T follicular helper cell (primary cell): ENCODE results near the gene HRAS.

Source experiments
- DNase-seq: peaks from one replicate; pipeline ENCODE4 v3.0.0-alpha.2; 2020; ENCODE audit warnings: low read depth

Gene HRAS

DNA sequence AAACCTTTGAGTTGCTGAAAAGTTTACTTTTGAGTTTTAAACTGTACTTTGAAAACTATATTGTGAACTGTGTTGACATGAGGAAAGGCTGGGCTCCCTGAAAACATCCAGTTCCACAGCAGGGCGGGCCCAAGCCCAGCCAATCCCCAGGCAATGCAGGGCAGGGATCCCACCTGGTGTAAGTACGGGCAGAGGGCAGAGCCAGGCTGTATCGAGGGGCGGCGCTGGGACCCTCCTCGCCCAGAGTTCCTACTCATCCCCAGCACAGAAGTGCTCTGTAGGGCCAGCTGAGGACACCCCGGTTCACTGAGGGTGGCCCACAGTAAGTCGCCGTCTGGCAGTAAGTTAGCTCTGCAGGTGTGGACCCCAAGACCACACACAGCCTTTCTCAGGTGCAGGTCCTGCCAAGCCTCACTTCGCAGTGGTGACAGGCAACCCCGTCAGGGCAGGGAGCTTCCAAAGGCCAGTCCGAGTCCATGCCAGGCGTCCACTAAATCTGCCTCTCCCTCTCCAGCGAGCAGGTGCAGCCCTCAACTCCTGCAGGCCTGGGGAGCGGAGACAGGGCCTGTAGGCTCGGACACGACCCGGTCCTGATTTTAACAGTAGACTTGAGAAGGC is 31.7 kb upstream of the HRAS start:
- no peak for DNase-seq

DNA sequence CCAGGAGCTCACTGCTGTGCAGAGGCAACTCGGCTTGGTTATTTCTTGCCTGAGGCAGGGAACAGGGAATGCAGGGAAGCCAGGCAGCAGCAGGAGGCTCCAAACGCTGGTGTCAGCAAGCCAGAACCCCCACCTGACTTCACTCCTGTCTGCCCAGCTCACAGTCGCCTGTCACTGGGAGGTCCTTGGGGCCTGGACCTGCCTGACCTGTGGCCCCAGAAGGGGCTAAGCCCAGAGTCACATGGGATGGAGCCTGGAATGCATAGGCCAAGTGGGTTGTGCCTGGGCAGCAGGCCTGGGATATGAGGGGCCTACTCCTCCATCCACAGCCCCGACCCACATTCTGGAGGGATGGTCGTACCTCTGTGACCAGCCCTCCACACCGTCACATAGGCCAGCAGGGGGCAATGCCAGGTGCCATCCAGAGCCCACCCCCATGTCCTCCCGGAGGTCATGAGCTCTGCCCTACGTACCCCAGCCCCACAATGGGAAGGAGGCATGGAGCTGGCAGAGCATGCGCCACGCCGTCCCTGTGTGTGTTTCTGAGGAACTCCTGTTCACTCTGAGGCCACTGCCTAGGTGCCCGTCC is 30.6 kb upstream of the HRAS start:
- no peak for DNase-seq

DNA sequence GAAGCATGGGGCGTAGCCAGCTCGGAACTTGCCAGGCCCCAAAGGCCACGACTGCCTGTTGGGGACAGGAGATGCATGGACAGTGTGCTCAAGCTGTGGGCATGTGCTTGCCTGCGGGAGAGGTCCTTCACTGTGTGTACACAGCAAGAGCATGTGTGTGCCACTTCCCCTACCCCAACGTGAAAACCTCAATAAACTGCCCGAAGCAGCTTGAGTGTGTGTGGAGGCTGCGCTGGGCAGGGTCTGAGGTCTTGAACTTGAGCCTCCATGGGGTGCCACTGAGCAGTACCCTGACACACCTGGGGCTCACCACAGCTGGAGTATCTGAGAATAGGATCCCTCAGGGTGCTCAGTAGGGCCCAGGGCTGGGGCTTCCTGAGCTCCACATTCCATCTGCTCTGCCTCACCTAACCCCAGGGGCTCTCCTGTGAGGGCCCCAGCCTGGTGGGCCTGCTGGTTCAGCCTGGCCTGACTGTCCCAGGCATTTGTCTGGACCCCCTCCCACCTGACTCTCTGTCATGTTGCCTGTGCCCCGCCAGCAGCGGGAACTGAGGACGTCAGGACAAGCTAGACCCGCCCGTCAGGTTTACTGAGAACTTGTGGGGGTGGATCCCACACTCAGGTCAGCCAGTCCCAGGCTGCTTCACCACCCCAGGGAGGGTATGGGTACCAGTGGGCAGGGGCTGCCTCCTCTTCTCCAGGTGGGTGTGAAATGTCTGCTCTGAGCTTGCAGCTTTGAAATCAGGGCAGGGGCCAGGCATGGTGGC is 28.6 kb upstream of the HRAS start:
- DNase-seq, result no peak

DNA sequence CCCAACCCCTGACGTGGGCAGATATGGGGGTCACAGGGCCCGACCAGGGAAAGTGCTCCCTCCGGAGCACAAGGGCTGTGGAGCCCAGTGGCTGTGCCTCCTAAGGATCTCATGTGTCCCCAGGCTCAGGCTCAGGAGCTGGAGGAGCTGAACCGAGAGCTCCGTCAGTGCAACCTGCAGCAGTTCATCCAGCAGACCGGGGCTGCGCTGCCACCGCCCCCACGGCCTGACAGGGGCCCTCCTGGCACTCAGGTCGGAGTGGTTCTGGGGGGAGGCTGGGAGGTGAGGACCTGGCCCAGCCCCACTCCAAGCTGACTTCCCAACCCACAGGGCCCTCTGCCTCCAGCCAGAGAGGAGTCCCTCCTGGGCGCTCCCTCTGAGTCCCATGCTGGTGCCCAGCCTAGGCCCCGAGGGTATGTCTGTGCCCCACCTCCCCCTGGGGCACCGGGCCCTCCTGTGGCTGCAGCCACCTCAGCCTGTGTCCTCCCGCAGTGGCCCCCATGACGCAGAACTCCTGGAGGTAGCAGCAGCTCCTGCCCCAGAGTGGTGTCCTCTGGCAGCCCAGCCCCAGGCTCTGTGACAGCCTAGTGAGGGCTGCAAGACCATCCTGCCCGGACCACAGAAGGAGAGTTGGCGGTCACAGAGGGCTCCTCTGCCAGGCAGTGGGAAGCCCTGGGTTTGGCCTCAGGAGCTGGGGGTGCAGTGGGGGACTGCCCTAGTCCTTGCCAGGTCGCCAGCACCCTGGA is 27.9 kb upstream of the HRAS start:
- DNase-seq, result no peak

DNA sequence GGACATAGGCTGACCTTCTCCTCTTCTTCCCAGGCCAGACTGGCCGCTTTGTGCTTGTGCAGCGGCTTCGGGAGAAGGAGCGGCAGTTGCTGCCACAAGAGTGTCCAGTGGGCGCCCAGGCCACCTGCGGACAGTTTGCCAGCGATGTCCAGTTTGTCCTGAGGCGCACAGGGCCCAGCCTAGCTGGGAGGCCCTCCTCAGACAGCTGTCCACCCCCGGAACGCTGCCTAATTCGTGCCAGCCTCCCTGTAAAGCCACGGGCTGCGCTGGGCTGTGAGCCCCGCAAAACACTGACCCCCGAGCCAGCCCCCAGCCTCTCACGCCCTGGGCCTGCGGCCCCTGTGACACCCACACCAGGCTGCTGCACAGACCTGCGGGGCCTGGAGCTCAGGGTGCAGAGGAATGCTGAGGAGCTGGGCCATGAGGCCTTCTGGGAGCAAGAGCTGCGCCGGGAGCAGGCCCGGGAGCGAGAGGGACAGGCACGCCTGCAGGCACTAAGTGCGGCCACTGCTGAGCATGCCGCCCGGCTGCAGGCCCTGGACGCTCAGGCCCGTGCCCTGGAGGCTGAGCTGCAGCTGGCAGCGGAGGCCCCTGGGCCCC is 26.8 kb upstream of the HRAS start:
- DNase-seq, result no peak

DNA sequence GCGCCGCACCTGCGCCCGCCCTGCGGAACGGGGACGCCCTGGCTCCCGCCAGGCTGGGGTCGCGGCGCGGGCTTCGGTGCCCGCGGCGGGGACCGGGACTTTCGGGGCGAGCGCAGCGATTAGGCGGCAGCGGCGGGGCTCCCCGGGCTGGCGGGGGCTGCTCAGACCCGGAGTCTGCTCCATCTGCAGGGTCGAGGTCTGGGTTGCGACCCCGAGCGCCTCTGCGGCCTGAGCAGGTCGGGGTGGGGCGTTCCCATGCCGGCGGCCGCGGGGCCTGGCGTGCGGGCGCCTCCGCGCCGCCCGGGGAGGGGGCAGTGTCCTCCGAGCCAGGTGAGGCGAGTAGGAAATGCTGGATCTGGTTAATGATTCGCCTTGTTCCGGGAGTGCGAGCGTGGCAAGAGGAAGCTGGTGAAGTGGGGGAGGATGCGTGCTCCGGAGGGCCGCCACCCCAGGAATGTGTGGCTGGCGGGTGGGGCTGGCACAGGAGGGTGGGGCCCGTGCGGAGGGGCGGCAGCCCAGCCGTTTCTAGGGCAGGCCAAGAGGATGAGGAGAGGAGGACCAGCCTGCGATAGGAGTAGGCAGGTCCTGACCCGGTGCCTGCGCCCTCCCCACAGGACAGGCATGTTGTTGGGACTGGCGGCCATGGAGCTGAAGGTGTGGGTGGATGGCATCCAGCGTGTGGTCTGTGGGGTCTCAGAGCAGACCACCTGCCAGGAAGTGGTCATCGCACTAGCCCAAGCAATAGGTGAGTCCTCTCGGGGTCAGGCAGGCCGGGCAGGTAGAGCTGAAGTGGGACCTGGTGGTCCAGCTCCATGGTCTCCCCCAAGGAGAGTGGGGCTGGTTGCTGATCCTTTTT is 26.0 kb upstream of the HRAS start:
- no peak for DNase-seq

DNA sequence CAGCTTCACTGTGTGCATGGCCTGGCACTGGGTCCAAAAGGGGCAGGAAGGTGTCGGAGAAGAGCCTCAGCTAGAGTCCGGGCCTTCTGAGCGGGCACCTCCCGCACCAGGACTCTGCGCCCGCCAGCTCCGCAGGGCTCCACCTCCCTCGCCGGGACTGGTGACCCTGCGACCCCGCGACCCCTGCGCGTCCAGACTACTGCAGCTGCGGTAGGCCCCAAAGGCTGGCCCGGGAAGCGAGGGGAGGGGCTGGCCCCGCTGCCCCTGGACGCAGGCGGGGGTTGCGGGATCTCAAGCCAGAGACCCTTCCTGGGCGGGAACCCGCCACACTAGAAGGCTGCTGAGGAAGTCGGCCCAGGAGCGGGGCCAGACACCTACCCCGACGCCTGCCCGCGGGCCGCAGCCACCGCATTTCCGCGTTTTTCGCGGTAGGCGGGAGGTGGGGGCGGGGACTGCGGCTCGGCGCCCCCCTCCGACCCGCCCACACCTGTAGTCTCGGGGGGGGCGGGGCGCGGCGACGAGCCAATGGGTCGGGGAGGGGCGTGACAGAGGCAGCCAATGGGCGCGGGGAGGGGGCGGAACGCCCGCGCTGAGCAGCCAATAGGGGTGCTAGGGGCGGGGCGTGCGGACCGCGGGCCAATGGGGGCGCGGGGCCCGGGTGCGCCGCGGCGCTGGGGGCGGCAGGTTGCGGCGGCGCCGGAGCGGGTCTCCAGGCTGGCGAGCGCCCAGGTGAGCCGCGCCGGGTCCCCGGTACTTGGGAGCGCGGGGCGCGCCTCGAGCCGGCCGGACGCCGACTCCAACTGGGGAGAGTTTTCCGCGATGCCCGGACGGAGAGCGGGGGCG is 25.1 kb upstream of the HRAS start, which contains the start of the genes LMNTD2 and RASSF7:
LMNTD2 (minus strand) TSS at position 434 of the 843 bp plus-strand sequence; CDS start at position 412, 22 bp downstream.
RASSF7 (plus strand) TSS at position 666 of the 843 bp plus-strand sequence. CDS start 799 bp downstream, outside the sequence.
- DNase-seq, result peak; percentile 92

DNA sequence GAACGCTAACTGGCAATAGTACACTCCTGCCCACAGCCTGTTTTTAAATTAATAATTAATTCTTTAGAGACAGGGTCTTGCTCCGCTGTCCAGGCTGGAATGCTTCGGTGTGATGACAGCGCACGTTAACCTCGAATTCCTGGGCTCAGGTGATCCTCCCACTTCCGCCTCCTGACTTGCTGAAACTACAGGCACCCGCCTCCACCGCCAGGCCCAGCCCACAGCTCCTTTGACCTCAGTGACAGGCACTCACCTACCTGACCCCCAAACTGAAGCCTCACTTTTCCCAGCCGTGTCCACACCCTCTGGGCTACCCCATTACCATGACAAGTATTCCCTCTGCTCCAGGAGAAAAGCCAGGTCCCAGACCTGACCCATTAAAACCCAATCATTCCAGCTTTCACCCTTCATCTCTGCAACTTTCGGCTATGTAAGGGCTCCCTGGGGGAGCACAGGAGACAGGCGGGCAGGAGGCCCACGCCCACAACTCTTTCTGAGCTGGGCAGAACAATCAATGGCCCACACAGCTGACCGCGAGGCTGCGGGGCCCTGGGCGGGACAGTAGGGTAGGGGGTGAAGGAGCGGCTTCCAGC is 24.4 kb upstream of the HRAS start:
- no peak for DNase-seq

DNA sequence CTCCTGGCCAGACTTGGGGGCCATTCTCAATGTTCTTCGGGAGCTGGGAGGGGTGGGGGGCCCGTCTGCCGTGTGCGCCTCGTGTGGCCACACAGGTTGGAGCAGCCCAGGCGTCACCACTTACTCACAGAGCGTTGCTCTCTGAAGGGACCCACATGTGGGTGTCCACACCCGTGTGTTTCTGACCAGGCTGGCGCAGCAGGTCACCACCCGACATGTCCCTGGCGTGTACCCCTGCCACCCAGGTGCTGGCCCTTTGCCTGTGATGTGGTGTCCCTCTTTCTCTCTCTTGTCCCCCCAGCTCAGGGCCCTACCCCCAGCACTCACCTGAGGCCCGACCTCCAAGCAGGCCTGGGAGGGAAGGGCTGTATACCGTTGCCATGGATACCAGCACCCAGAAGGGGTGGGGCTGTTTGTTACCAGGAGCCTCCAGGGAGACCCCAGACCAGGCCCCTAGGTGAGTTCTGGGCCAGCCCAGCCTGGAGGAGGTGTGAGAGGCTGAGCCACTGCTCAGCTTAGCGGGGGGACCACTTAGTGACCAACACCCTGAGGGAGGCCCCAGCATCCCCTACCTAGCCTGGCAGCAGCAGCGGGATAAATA is 23.7 kb upstream of the HRAS start:
- DNase-seq, result no peak

DNA sequence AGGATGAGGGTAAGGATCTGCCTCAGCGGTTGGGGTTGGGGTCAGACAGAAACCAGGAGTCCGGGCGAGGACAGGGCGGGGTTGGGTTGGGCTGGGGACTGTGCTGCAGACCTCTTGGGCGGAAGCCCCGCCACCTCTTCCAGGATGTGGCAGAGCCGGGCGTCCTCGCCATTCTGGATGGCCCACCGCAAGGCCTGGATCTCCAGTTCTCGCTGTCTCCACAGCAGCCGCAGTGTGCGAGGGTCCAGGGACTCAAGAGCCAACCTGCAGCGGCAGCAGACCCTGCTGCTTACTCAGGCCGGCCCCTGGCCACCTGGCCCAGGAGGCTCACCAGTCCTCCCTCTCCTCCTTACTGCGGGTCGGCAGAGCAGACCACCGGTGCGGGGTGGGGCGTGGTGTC is 23.1 kb upstream of the HRAS start:
- DNase-seq, result no peak

DNA sequence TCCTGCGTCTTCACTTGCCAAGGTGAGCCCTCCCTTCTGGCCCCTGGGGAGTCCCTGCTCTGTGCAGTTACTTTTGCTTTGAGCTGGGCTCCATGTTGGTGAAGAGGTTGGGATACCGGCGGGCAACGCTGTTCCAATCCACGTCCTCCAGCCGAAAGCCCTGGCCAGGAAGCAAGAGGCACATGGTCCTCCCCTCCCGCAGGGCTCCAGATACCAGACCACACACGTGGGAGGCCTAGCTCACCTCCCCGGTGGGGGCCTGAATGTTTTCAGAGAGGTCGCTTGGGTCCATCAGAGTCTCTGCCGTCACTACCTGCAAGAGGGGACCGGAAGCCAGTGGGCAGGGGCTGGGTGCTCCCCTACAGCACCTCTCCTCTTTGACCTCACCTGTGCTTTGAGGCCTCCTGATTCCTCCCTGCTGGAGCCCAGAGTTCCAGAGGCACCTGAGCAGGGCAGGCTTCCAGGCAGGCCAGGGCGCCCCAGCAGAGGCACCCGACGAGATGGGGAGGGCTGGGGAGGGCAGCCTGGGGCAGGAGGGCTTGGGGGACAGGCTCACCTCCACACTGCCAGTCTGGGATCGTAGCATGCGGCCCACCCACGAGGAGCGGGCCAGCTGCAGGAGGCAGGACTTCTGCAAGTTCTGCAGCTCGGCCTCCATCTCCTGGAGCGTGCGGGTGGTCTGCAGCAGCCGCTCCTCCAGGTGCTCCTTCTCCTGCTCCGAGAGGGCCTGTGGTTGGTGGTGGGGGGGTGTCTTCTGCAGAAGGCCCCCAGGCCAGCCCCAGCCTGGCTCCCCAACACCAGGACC is 22.2 kb upstream of the HRAS start:
- no peak for DNase-seq

DNA sequence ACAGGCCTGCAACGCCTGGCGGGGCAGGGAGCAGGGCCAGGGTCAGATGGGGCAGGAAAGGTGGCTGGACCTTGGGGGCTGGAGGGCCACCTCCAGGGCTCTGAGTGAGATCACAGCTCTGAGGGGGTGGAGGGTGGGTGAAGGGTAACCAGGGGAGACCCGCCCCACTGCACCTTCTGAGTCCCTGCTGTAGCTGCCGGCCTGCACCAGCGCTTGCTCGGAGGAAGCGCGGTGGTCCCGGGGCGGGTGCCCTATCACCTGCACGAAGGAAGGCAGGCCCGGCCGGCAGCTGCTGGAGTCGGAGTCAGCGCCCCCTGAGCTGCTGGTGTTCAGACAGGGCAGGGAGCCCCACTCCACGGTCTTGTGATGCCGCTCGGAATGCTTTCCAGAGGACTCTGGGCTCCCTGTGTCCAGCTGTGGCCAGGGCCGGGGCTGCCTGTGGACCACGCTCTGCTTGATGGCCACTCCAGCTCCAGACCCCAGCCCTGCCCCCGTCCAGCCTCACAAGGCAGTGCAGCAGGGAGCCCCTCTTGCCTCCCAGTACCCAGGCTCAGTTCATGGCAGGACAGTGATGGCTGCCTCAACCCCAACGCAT is 21.4 kb upstream of the HRAS start:
- DNase-seq, result no peak

DNA sequence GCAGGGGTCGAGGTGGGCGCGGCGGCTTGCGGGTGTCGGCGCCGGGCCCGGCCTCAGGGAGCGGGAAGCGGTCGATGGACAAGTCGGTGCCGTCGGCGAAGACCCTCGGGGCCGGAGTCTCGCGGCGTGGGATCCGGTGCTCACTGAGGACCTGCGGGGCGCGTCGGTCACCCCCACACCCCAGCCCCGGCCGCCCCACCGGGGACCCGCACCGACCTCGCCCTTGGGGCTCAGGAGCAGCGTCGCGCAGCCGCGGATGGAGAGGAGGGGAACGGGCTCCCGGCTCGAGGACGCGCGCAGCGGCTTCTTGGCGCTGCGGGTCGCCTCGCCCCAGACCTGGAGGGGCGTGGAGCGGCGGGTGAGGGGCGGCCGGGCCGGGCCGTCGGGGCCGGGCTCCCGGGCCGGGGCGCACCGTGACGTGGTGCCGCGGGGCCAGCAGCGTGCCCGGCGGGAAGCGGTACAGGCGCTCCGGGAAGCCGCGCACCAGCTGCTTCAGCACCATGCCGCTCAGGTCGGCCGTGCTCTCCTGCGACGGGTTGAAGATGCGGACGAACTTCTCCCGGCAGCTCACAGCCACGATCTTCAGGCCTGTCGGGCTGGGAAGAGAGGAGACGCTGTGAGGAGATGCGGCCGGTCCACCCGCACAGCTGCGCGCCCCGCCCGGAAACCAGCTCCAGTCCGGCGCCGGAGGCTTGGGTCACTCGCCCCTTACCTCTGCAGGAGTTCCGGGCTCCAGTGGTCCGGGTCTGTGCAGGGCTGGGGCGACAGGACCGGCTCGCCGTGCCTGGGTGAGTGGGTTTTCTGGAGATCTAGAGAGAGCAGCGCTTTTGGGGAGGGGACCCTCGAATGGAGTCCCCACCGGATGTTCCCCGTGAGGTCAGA is 20.6 kb upstream of the HRAS start:
- no peak for DNase-seq

DNA sequence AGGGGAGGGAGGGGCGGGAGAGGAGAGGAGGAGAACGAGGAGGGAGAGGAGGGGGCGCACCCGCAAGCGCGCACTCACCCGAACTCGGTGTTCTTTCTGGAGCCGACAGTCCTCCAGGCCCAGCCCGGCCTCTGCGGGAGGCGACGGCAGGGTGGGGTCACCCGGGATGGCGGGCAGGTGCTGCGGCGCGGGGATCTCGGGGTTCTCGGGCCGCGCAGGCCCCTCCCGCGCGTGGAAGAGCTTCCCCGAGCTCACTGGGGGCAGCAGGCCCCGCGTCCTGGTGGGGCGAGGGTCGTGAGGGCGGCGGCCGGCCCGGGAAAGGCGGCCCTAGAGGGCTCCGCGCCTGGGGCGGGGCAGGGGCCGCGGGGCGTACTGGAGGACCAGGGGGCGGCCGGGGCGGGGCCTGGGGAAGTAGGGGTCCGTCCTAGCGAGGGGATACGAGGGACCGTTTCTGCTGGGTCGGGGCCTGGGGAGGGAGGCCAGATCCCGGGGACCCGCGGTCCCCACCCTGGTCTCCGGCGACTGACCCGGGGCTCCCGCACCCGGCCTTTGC is 19.9 kb upstream of the HRAS start:
- no peak for DNase-seq

DNA sequence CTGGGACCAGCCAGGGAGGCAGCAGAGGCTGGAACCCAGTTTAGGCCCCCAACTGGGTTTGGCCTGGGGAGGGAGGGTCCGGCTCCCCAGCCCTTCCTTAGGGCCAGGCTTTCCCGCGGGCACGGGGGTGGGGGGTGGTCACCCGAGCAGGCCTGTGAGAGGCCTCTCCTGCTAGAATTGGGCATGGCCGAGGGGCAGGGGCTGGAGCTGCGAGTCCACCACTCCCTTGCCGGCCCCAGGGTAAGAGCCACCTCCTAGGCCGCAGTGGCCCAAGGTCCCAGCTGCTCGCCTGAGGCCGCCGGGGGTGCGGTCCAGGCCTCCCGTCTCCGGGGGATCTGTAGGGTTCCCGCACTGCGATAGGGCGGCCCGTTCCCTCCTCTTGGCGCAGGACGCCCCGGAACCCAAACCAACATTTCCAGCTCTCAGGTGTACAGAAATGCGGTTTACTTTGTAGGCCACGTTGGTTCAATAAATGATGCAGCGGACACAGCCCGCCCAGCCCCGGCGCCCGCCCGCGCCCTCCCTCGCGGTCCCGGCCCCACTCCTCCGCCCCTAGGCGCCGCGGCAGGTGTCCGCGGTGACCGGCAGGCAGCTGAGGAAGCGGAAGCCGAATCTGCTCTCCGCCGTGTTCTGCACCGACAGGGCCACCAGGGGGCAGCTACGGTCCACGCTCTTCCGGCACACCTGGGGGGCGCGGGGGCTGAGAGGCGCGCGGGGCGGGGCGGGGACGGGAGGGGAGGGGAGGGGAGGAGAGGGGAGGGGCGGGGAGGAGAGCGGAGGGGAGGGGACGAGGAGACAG is 19.3 kb upstream of the HRAS start:
- peak; percentile 72 for DNase-seq

DNA sequence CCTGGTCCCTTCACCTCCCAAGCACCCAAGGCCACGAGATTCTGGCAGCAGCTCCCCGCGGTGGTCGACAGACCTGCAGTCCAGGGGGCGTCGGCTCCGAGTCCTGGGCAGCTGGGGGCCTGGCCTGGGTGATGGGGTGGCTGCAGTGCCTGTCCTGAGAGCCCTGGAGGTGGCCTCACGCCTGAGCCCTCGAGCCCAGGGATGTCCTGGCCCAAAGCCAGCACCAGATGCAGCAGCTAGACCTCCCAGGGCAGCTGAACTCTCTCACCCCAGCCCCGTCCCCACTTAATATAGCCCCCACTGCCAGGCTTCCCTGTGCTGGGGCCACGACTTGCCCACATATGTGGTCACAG is 18.6 kb upstream of the HRAS start:
- DNase-seq, result no peak
